Body of pancreas (tissue), 4 donors: ENCODE results near the gene PTPRCAP.

Experiments
- POLR2A ChIP-seq, 3 donors: fragments of 450-650 bp; IDR thresholded peaks; one replicate each; pipeline ENCODE4 v1.6.1; 2016; ENCODE audit warnings: antibody characterized with exemption in 3 of 3, mild to moderate bottlenecking in 2 of 3
- TF ChIP-seq, protein P1 (sequence below), 7 experiments: fragments of 450-650 bp in 4 of 7; fragments of 200-600 bp in 3 of 7; sonication (generic) in 3 of 7; IDR thresholded peaks; one replicate each; pipeline ENCODE4 v1.5.1; 2016 to 2019; ENCODE audit warnings: antibody characterized with exemption in 7 of 7

DNA sequence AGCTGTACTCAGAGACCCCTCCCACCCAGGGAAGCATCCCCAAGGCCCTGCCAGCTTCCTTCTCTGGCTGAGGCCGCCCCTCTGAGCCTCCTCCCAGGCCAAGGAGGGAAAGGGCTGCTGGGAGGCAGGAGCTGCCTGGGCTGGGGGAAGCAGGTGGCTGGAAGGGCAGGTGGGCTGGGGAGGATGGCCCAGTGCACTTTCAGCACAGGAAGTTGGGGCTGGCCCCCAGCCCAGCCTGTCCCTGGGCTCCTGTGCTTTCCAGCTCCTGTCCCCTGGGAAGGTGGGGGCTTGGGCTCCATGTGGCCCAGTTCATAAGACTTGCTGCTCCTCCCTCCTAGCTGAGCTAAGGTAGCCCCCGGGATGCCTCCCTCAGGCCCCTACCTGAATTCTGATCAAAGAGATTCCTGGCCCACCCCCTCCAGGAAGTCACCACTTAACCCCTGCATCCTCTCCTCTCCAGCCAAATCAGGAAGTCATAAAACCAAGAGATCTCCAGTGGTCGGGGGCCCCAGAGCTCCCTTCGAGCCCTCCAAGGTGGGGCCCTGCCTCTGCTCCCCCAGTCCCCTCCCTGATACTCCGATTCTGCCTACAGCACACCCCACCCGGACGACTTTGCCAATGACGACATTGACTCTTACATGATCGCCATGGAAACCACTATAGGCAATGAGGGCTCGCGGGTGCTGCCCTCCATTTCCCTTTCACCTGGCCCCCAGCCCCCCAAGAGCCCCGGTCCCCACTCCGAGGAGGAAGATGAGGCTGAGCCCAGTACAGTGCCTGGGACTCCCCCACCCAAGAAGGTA, 40.7 kb downstream of the PTPRCAP start:
- TF ChIP-seq POLR2A (IDR thresholded peaks at IDR 0.05) = no peak
- TF ChIP-seq, protein P1, sequence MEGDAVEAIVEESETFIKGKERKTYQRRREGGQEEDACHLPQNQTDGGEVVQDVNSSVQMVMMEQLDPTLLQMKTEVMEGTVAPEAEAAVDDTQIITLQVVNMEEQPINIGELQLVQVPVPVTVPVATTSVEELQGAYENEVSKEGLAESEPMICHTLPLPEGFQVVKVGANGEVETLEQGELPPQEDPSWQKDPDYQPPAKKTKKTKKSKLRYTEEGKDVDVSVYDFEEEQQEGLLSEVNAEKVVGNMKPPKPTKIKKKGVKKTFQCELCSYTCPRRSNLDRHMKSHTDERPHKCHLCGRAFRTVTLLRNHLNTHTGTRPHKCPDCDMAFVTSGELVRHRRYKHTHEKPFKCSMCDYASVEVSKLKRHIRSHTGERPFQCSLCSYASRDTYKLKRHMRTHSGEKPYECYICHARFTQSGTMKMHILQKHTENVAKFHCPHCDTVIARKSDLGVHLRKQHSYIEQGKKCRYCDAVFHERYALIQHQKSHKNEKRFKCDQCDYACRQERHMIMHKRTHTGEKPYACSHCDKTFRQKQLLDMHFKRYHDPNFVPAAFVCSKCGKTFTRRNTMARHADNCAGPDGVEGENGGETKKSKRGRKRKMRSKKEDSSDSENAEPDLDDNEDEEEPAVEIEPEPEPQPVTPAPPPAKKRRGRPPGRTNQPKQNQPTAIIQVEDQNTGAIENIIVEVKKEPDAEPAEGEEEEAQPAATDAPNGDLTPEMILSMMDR (IDR thresholded peaks at IDR 0.05) = no peak
